VCaP (cell line): Measurements from ENCODE around the gene RTN4.

ENCODE experiments used
- H3K27ac ChIP-seq: fragments of 450-650 bp; 2 replicates; pipeline ENCODE4 v1.5.1; 2017
- CTCF ChIP-seq: fragments of 450-650 bp; conservative IDR thresholded peaks from 2 replicates; pipeline ENCODE4 v1.5.1; 2017; ENCODE audit warnings: mild to moderate bottlenecking, moderate library complexity

The RTN4 gene

GRCh38 chr2:54927085-54927750 lies 123.0 kb downstream of the RTN4 start:
- TF ChIP-seq CTCF, result no peak
- no peak overlapping the region for H3K27ac ChIP-seq

- TF ChIP-seq CTCF, result no peak
- H3K27ac ChIP-seq, result no peak overlapping the region
Observed at GRCh38 chr2:54925022-54925421, 125.2 kb downstream of the RTN4 start.

GRCh38 chr2:54924121-54924520 lies 126.1 kb downstream of the RTN4 start:
- TF ChIP-seq CTCF, result no peak
- no peak overlapping the region for H3K27ac ChIP-seq
